MM.1S (cell line): ENCODE measurements around the gene TRAPPC6A.

Experiments
- DNase-seq: peaks from one replicate; pipeline ENCODE4 v3.0.0-alpha.2; 2015
- H2AFZ ChIP-seq: fragments of 300-600 bp; sonication (generic); 2 replicates; pipeline ENCODE4 v1.6.0; 2016; ENCODE audit warnings: antibody characterized with exemption, low read length
- H3F3A ChIP-seq: fragments of 300-600 bp; sonication (generic); 2 replicates; pipeline ENCODE4 v1.6.1; 2016; ENCODE audit warnings: mild to moderate bottlenecking, antibody characterized with exemption, low read length, moderate library complexity, mixed read lengths; ENCODE audit not compliant: insufficient read depth
- H3K27ac ChIP-seq: fragments of 300-600 bp; sonication (generic); 2 replicates; pipeline ENCODE4 v1.5.1; 2016; ENCODE audit warnings: mild to moderate bottlenecking, low read length
- H3K27me3 ChIP-seq: fragments of 300-600 bp; sonication (generic); replicated peaks from 2 replicates; pipeline ENCODE4 v1.6.0; 2016; ENCODE audit warnings: low read length; ENCODE audit not compliant: insufficient read depth
- H3K36me3 ChIP-seq: fragments of 300-600 bp; sonication (generic); replicated peaks from 2 replicates; pipeline ENCODE4 v1.6.1; 2016; ENCODE audit warnings: mild to moderate bottlenecking, low read length, mixed read lengths; ENCODE audit not compliant: insufficient read depth
- H3K4me1 ChIP-seq: fragments of 300-600 bp; sonication (generic); 2 replicates; pipeline ENCODE4 v1.6.1; 2016; ENCODE audit warnings: low read length, mixed read lengths
- H3K4me2 ChIP-seq: fragments of 300-600 bp; sonication (generic); 2 replicates; pipeline ENCODE4 v1.6.0; 2016; ENCODE audit warnings: low read depth, low read length
- H3K4me3 ChIP-seq: fragments of 300-600 bp; sonication (generic); 2 replicates; pipeline ENCODE4 v1.5.1; 2016; ENCODE audit warnings: low read length, mixed read lengths
- H3K79me2 ChIP-seq: fragments of 300-600 bp; sonication (generic); 2 replicates; pipeline ENCODE4 v1.6.1; 2016; ENCODE audit warnings: mixed run types, low read length, mixed read lengths
- H3K9ac ChIP-seq: fragments of 300-600 bp; sonication (generic); 2 replicates; pipeline ENCODE4 v1.6.1; 2016; ENCODE audit warnings: low read length, mixed read lengths
- H3K9me2 ChIP-seq: fragments of 300-600 bp; sonication (generic); replicated peaks from 2 replicates; pipeline ENCODE4 v1.6.1; 2016; ENCODE audit warnings: mild to moderate bottlenecking, low read length, mixed read lengths; ENCODE audit not compliant: insufficient read depth
- H3K9me3 ChIP-seq: fragments of 300-600 bp; sonication (generic); replicated peaks from 2 replicates; pipeline ENCODE4 v1.6.1; 2016; ENCODE audit warnings: mild to moderate bottlenecking, low read length, mixed read lengths; ENCODE audit not compliant: insufficient read depth
- H4K20me1 ChIP-seq: fragments of 300-600 bp; sonication (generic); 2 replicates; pipeline ENCODE4 v1.6.1; 2016; ENCODE audit warnings: mild to moderate bottlenecking, low read length, moderate library complexity, mixed read lengths; ENCODE audit not compliant: insufficient read depth
- EZH2 ChIP-seq: fragments of 300-600 bp; sonication (generic); optimal IDR thresholded peaks from 2 replicates; pipeline ENCODE3; 2017; ENCODE audit warnings: low read depth, mild to moderate bottlenecking, antibody characterized with exemption, low read length, mixed read lengths
- EZH2phosphoT487 ChIP-seq: fragments of 300-600 bp; sonication (generic); IDR thresholded peaks from 2 replicates; pipeline ENCODE4 v1.6.1; 2018; ENCODE audit warnings: antibody characterized with exemption, low read length
- TF ChIP-seq, protein P1 (sequence below): fragments of 300-600 bp; sonication (generic); IDR thresholded peaks from 2 replicates; pipeline ENCODE4 v1.5.1; 2016; ENCODE audit warnings: antibody characterized with exemption, low read length, mixed read lengths

Gene TRAPPC6A

DNA sequence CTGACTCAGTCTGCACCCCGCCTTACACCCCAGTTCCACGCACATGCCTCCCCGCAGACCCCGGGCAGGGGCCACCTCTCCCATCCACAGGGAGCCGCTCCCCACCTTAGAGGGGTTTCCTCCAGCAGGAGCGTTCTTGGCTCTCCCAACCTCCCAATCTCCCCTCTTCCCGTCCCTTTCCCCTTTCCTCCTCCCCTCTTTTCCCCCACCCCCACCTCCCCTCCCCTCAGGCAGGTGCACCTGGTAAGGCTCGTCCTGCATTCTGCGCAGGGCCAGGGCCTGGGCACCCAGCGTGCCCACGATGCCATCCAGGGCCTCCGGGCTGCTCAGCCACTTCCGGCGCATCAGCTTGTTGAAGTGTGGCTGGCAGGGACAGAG is 39.9 kb upstream of the TRAPPC6A start:
- Histone ChIP-seq H3K27ac (no peak overlapping the region), H3K4me1 (no peaks in the 10 kb centered on the region), H3F3A (no peaks in the 10 kb centered on the region), H3K27me3 (peaks cover 82% of the 10 kb centered on the region), H3K36me3 (no peaks in the 10 kb centered on the region), H3K9me3 (no peaks in the 10 kb centered on the region), H3K4me2 (no peak overlapping the region), H2AFZ (no peak overlapping the region), H3K79me2 (no peaks in the 10 kb centered on the region), H4K20me1 (no peaks in the 10 kb centered on the region), H3K4me3 (no peak overlapping the region), H3K9ac (no peak overlapping the region), H3K9me2 (no peaks in the 10 kb centered on the region)
- TF ChIP-seq EZH2: no peak
- TF ChIP-seq, protein P1, sequence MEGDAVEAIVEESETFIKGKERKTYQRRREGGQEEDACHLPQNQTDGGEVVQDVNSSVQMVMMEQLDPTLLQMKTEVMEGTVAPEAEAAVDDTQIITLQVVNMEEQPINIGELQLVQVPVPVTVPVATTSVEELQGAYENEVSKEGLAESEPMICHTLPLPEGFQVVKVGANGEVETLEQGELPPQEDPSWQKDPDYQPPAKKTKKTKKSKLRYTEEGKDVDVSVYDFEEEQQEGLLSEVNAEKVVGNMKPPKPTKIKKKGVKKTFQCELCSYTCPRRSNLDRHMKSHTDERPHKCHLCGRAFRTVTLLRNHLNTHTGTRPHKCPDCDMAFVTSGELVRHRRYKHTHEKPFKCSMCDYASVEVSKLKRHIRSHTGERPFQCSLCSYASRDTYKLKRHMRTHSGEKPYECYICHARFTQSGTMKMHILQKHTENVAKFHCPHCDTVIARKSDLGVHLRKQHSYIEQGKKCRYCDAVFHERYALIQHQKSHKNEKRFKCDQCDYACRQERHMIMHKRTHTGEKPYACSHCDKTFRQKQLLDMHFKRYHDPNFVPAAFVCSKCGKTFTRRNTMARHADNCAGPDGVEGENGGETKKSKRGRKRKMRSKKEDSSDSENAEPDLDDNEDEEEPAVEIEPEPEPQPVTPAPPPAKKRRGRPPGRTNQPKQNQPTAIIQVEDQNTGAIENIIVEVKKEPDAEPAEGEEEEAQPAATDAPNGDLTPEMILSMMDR: no peak
- no peak for TF ChIP-seq EZH2phosphoT487
- no peak for DNase-seq

DNA sequence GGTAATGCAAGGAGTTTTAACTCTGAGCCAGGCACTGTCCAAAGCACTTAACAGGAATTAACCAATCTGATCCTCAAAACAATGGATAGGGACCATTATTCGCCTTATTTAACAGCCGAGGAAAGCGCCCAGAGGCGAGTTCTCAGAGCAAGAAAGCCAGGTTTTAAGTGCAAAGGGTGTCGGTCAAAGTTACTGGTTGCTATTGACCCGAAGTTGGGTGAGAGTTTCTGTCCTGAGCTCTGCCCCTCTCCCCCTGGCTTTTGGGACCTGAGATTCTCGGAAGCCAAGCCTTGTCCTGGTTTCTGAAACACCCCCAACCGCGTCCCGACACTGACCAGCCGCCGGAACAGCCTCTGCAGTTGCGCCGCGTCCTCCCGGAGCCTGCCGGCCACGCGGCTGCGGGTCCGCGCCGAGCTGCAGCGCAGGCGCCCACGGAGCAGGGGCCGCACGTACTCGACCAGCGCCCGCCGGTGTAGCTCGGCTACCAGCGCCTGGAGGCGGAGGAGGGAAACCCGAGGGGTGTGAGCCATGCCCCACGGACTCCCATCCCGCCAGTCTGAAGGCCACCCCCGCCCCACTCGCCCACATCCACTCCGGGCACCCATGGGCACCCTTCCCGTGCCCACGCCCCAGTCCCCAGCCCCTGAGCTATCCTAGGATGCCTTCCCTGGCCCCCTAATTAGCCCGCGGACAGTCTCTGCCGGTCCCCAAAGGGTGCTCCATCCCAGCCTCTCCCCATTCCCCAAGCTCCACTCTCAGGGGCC is 39.3 kb upstream of the TRAPPC6A start:
- Histone ChIP-seq H3K4me1 (no peaks in the 10 kb centered on the region), H3K79me2 (no peaks in the 10 kb centered on the region), H3K9ac (no peak overlapping the region), H3F3A (no peaks in the 10 kb centered on the region), H3K4me3 (no peak overlapping the region), H3K27ac (no peak overlapping the region), H3K9me3 (no peaks in the 10 kb centered on the region), H3K4me2 (no peak overlapping the region), H4K20me1 (no peaks in the 10 kb centered on the region), H3K9me2 (no peaks in the 10 kb centered on the region), H3K27me3 (peaks cover 80% of the 10 kb centered on the region), H3K36me3 (no peaks in the 10 kb centered on the region), H2AFZ (no peak overlapping the region)
- peak; percentile 37 for TF ChIP-seq EZH2
- TF ChIP-seq, protein P1: no peak
- no peak for TF ChIP-seq EZH2phosphoT487
- DNase-seq: no peak

DNA sequence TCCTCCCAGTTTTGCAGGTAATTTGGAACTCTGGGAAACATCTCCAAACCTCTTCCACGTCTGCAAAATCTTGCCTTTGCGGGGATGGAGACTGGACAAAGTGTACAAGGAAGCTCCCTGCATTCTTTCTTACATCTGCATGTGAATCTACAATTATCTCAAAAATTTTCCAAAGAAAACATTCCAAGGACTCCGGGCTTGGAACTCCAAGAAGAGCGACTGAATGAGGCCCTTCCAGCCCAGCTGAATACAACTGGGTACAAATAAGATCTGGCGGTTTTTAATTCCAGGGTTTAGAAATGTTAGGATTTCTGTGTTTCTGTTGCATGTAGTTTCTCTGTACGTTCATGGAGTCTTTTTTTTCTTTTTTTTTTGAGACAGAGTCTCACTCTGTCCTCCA is 38.6 kb upstream of the TRAPPC6A start:
- no peaks in the 10 kb centered on the region for H3K4me1 ChIP-seq
- H3K4me2 ChIP-seq: no peak overlapping the region

More for the DNA sequence above, 38.6 kb upstream of the TRAPPC6A start:
- H3K9me3 ChIP-seq: no peaks in the 10 kb centered on the region
- H3F3A ChIP-seq: no peaks in the 10 kb centered on the region
- no peak for DNase-seq
- no peaks in the 10 kb centered on the region for H4K20me1 ChIP-seq
- H3K27ac ChIP-seq: no peak overlapping the region
- H3K9ac ChIP-seq: no peak overlapping the region
- H3K4me3 ChIP-seq: no peak overlapping the region
- TF ChIP-seq EZH2: no peak
- no peak for TF ChIP-seq EZH2phosphoT487
- TF ChIP-seq, protein P1: no peak
- peaks cover 81% of the 10 kb centered on the region for H3K27me3 ChIP-seq
- no peaks in the 10 kb centered on the region for H3K36me3 ChIP-seq
- no peak overlapping the region for H2AFZ ChIP-seq
- H3K79me2 ChIP-seq: no peaks in the 10 kb centered on the region
- no peaks in the 10 kb centered on the region for H3K9me2 ChIP-seq
